ENCODE data around the gene ARHGAP30.

- TF ChIP-seq GATA2 (IDR thresholded peaks at IDR 0.05; ENCODE audit: low read depth, low read length) (no peak), GATA3 (IDR thresholded peaks at IDR 0.05; ENCODE audit: low read depth, low read length) (no peak)
Observed at GRCh38 chr1:161085165-161085564, 15.5 kb upstream of the ARHGAP30 start.
